ENCODE data around the gene ESYT2. TPM values are rescaled to one million over a fixed set of nuclear protein-coding genes. Genes with fewer than 3 reads are reported as not detected.

Gene ESYT2
- total and polyA plus RNA-seq, 9 of the 15 experiments (the other 6 are each of a cell fraction or from before 2014, with no cell fraction given), result 5.8 to 86.9 (median 64.7) TPM

- TF ChIP-seq HIVEP1 (CRISPR knock-in tag; IDR thresholded peaks at IDR 0.05) (peak; percentile 91), SMARCB1 (IDR thresholded peaks at IDR 0.05; ENCODE audit: insufficient read length, low read depth) (no peak), TCF7L2 (IDR thresholded peaks at IDR 0.05; ENCODE audit: low read depth, low read length) (no peak; the same call in 1 of the 2 replicates), RAD51 (IDR thresholded peaks at IDR 0.05; ENCODE audit: borderline replicate concordance, low read depth) (no peak), GATA2 (CRISPR knock-in tag; IDR thresholded peaks at IDR 0.05) (peak; percentile 69; the same call in 1 of the 2 replicates), PHTF2 (CRISPR knock-in tag; IDR thresholded peaks at IDR 0.05) (no peak), ZFX (CRISPR knock-in tag; IDR thresholded peaks at IDR 0.05) (peak; percentile 96)
- TF ChIP-seq, protein P1, sequence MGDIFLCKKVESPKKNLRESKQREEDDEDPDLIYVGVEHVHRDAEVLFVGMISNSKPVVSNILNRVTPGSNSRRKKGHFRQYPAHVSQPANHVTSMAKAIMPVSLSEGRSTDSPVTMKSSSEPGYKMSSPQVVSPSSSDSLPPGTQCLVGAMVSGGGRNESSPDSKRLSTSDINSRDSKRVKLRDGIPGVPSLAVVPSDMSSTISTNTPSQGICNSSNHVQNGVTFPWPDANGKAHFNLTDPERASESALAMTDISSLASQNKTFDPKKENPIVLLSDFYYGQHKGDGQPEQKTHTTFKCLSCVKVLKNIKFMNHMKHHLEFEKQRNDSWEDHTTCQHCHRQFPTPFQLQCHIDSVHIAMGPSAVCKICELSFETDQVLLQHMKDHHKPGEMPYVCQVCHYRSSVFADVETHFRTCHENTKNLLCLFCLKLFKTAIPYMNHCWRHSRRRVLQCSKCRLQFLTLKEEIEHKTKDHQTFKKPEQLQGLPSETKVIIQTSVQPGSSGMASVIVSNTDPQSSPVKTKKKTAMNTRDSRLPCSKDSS (IDR thresholded peaks at IDR 0.05; ENCODE audit: low read depth, partially characterized antibody), result no peak
- TF ChIP-seq, protein P2, sequence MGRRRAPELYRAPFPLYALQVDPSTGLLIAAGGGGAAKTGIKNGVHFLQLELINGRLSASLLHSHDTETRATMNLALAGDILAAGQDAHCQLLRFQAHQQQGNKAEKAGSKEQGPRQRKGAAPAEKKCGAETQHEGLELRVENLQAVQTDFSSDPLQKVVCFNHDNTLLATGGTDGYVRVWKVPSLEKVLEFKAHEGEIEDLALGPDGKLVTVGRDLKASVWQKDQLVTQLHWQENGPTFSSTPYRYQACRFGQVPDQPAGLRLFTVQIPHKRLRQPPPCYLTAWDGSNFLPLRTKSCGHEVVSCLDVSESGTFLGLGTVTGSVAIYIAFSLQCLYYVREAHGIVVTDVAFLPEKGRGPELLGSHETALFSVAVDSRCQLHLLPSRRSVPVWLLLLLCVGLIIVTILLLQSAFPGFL (CRISPR knock-in tag; IDR thresholded peaks at IDR 0.05), result peak; percentile 92; the same call in 1 of the 2 replicates
- TF ChIP-seq, protein P3, sequence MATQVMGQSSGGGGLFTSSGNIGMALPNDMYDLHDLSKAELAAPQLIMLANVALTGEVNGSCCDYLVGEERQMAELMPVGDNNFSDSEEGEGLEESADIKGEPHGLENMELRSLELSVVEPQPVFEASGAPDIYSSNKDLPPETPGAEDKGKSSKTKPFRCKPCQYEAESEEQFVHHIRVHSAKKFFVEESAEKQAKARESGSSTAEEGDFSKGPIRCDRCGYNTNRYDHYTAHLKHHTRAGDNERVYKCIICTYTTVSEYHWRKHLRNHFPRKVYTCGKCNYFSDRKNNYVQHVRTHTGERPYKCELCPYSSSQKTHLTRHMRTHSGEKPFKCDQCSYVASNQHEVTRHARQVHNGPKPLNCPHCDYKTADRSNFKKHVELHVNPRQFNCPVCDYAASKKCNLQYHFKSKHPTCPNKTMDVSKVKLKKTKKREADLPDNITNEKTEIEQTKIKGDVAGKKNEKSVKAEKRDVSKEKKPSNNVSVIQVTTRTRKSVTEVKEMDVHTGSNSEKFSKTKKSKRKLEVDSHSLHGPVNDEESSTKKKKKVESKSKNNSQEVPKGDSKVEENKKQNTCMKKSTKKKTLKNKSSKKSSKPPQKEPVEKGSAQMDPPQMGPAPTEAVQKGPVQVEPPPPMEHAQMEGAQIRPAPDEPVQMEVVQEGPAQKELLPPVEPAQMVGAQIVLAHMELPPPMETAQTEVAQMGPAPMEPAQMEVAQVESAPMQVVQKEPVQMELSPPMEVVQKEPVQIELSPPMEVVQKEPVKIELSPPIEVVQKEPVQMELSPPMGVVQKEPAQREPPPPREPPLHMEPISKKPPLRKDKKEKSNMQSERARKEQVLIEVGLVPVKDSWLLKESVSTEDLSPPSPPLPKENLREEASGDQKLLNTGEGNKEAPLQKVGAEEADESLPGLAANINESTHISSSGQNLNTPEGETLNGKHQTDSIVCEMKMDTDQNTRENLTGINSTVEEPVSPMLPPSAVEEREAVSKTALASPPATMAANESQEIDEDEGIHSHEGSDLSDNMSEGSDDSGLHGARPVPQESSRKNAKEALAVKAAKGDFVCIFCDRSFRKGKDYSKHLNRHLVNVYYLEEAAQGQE (IDR thresholded peaks at IDR 0.05; ENCODE audit: borderline replicate concordance), result peak; percentile 70
- TF ChIP-seq, protein P3 (CRISPR knock-in tag; IDR thresholded peaks at IDR 0.05; ENCODE audit: low read depth), result no peak; the same call in none of the 2 replicates
These were observed at the start of gene ESYT2 (continued) for GRCh38 chr7:158829342-158830210.

Data from K562 (cell line).